HG03575 (cell line): ENCODE results near the gene ADARB2.

Source experiments
- ATAC-seq: cut with Tn5 transposase; IDR thresholded peaks from one replicate; pipeline ENCODE4 v1.9.1; 2021; ENCODE audit not compliant: unreplicated experiment, insufficient number of reproducible peaks, low FRiP score; ENCODE audit errors: extremely low read depth

Gene ADARB2

GRCh38 chr10:1152386-1153250, 584.7 kb downstream of the ADARB2 start:
- ATAC-seq: no peak

GRCh38 chr10:1151076-1152033, 586.0 kb downstream of the ADARB2 start:
- ATAC-seq: no peak

- ATAC-seq: no peak
Observed at GRCh38 chr10:1150638-1150955, 586.7 kb downstream of the ADARB2 start.

GRCh38 chr10:1149793-1150637, 587.3 kb downstream of the ADARB2 start:
- ATAC-seq: no peak

- no peak for ATAC-seq
Observed at GRCh38 chr10:1148855-1149605, 588.3 kb downstream of the ADARB2 start.

- ATAC-seq: no peak
Observed at GRCh38 chr10:1147810-1148209, 589.5 kb downstream of the ADARB2 start.

- no peak for ATAC-seq
Observed at GRCh38 chr10:1142596-1142995, 594.7 kb downstream of the ADARB2 start.

GRCh38 chr10:1141701-1142100, 595.6 kb downstream of the ADARB2 start:
- no peak for ATAC-seq

GRCh38 chr10:1141261-1141660, 596.1 kb downstream of the ADARB2 start:
- ATAC-seq: no peak

GRCh38 chr10:1138529-1138928, 598.8 kb downstream of the ADARB2 start:
- no peak for ATAC-seq

- no peak for ATAC-seq
Observed at GRCh38 chr10:1137499-1138163, 599.7 kb downstream of the ADARB2 start.

- ATAC-seq: no peak
Observed at GRCh38 chr10:1136268-1136667, 601.1 kb downstream of the ADARB2 start.

- no peak for ATAC-seq
Observed at GRCh38 chr10:1134156-1134555, 603.2 kb downstream of the ADARB2 start.

- ATAC-seq: no peak
Observed at GRCh38 chr10:1133495-1134045, 603.8 kb downstream of the ADARB2 start.

- ATAC-seq: no peak
Observed at GRCh38 chr10:1132584-1132983, 604.7 kb downstream of the ADARB2 start.

- ATAC-seq: no peak
Observed at GRCh38 chr10:1130995-1131790, 606.1 kb downstream of the ADARB2 start.

GRCh38 chr10:1130226-1130625, 607.1 kb downstream of the ADARB2 start:
- no peak for ATAC-seq
